HG03469 (cell line): ENCODE measurements around the gene XKR3.
"Not testable (repeated sequence)": the region's sequence is repeated elsewhere in the genome, so short reads cannot be mapped to it uniquely, and the experiment has no call there.

Experiments used
- ATAC-seq: cut with Tn5 transposase; IDR thresholded peaks from one replicate; pipeline ENCODE4 v1.9.1; 2021; ENCODE audit warnings: mild to moderate bottlenecking, moderate library complexity, moderate number of reproducible peaks; ENCODE audit not compliant: unreplicated experiment

XKR3 gene

GRCh38 chr22:16824716-16825687, at the start of gene XKR3:
TSS of gene XKR3 (minus strand) at chr22:16825411. CDS start at chr22:16808073, 17,338 bp downstream.
- ATAC-seq: peak; percentile 76

GRCh38 chr22:16869640-16870039, 44.4 kb upstream of the XKR3 start:
- not testable (repeated sequence) for ATAC-seq

- no peak for ATAC-seq
These were observed 41.0 kb upstream of the XKR3 start for GRCh38 chr22:16866167-16866566.

GRCh38 chr22:16856851-16857250, 31.6 kb upstream of the XKR3 start:
- not testable (repeated sequence) for ATAC-seq

GRCh38 chr22:16854631-16855030, 29.4 kb upstream of the XKR3 start:
- no peak for ATAC-seq

GRCh38 chr22:16851268-16851996, 26.2 kb upstream of the XKR3 start:
- not testable (repeated sequence) for ATAC-seq

GRCh38 chr22:16847271-16847670, 22.1 kb upstream of the XKR3 start:
- no peak for ATAC-seq

DNA sequence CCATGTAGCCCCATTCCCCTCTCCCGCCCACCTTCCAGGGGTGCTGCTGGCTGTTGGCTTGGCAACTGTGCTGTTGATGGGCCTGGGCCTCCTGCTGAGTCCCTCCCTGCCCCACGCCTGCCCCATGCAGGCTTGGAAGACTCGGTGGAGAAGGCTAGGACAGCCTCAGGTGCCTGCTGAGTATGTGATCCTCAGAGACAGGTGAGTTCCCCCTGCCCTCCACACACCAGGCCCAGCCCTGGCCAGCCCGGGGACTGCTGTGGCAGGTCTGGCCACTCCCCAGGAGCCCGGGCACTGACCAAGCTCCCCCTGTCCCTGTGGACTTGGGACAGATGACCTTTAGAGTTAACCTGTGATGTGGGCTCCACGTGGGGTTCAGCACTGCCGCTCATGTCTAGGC, 20.7 kb upstream of the XKR3 start:
- ATAC-seq: no peak

DNA sequence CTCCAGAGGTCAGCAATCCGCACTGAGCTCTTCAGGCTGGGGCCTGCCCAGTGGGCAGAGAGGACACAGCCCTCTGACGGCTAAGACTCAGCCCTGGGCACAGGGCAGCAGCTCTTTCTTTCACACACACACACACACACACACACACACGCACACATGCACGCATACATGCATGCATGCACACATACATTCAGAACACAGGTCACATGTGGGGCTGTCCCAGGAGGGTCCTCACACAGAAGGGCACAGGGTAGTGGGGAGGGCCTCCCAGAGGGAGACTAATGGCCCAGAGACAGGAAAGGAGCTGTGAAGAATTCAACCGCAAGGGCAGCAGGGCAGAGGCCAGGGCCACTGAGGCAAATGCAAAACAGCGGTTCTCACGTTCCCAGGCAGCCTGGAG, 20.3 kb upstream of the XKR3 start:
- ATAC-seq: no peak

DNA sequence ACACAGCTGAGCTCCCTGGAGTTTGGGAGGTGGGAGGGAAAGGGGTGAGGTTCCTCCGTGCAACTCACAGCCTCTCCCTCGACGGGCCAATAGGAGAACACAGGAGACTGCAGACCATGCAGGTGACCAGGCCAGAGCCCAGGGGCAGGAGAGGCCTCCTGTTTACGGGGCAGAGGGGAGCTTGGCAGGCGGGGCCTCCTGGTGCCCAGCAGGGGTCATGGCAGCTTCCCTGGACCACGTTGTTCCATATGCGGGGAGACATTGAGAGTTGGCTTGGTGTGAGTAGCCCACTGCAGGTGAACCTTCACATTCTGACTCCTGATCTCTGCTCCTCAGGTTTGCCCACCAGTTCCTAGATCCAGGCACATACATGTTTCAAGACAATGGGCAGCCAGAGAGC, 19.3 kb upstream of the XKR3 start:
- no peak for ATAC-seq

DNA sequence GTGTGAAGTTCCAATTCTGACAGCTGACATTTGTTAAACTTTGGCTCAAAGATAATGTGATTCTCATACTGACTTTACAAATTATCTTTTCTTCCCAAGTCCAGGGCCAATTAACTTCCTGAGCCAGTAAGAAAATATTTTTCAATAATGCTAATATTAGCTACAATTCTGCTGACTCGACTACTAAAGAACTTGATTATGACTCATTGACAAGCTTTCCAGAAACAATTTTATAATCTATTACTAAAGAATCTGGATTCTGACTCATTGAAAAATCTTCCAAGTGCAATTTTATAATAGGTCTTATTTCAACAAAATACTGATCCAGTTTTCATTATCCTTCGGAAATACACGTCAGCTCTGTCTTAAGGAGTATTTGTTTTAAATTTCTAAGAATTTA, 12.9 kb upstream of the XKR3 start:
- no peak for ATAC-seq

GRCh38 chr22:16834971-16835370, 9.8 kb upstream of the XKR3 start:
- ATAC-seq: no peak

- no peak for ATAC-seq
These were observed 6.0 kb upstream of the XKR3 start for GRCh38 chr22:16831257-16831656.

DNA sequence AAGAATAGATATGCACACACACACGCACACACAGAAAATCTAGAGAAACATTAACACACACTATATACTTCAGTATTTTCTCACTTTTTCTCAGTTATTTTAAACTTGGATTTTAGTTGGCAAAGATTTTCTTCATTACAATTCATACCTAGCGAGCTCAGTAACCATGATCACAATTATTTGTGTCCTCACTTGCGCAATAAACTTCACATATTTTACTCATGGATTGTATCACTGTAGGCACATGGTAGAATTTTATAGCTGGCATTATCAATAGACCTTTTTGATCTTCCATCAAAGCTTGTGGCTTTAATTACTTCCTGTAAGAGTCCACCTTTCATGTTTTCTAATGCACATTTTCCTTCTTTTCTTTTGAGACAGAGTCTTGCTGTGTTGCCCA, 4.8 kb upstream of the XKR3 start:
- ATAC-seq: no peak

DNA sequence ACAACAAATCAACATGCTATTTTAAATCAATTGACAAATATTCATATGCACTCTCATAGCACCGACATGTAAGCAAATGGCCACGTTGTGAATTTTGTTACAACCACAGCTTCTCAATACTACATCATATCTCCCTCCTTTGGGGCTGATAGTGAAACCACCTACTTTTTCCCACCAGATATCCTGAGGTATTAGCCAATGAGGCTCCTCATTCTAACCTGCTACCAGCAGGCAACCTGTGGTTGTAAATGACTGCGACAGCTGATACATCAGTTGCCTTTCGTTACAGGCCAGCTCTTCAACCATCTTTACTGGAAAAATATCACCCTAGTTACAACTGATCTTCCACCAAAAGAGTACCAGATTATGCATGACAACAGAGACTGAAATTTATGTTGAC, 3.7 kb upstream of the XKR3 start:
- no peak for ATAC-seq

- no peak for ATAC-seq
These were observed 2.3 kb upstream of the XKR3 start for GRCh38 chr22:16827506-16827905.

GRCh38 chr22:16819249-16819648, 6.0 kb downstream of the XKR3 start:
- ATAC-seq: no peak

GRCh38 chr22:16818538-16818937, 6.7 kb downstream of the XKR3 start:
- no peak for ATAC-seq

GRCh38 chr22:16815073-16815472, 10.1 kb downstream of the XKR3 start:
- ATAC-seq: no peak

DNA sequence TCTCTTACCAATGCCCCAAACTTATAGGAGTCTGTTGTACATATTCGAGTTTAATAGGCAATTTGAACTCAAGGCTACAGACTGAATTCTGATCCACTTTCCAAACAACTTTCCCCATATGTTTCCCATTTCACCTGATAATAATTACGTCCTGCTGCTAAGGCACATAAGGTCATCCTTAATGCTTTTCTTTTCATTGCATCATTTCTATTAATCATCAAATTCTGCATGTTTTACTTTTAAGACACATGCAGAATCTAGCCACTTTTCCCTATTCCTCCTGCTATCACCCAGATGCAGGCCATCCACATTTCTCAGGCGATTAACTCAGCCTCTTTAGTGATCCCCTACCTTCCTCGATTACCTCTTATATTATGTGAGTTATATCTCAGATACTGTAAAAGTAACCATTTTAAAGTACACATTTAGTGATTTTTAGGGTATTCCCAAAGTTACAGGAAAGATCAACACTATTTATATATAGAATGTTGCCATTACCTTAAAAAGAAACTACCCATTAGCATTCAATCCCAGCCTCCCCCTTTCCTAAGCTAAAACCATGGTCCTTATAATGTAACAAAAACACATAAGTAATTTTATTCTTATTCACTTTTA, 14.9 kb downstream of the XKR3 start:
- no peak for ATAC-seq

DNA sequence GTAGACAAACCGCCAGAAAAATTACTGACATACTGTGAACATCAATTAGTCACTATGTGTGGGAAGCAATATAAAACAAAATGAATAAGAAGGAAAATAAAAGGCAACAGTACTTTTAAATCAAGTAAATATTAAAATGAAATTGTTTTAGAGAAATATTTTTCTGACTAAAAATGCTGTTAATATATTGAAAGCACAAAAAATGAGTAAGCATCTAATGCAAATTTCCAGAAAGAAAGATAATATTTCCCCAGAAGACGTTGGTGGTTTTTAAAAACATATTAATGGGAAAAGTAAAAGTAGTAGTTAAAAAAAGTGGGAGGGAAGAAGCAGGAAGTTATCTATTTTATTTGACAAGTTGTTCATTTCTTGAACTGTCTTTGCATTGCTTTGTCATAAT, 16.5 kb downstream of the XKR3 start:
- ATAC-seq: no peak

DNA sequence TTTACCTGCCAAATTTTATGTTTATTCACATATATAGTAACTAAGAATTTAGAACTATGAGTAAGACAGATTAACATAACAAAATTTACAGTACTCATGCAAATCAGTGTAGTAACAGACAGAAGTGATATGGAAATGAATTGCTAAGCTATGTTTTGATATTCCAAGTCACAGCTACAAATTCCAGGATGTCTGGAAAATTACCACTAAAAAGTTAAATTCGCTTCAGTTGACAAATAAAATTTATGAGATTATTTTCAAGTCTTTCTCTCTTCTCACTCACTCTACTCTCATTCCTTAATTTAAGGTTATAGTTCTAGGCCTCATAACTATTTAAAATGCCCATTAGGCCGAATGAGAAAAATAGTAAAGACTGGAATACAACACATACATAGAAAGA, 18.1 kb downstream of the XKR3 start:
- ATAC-seq: no peak
